ENCODE measurements around the gene SYT7. TPM values are rescaled to one million over a fixed set of nuclear protein-coding genes. Genes with fewer than 3 reads are reported as not detected.

The SYT7 gene
- total RNA-seq, 1 experiment from 2014 or later = 1.6 TPM

GRCh38 chr11:61610905-61611304 lies 30.0 kb upstream of the SYT7 start:
- no peak for DNase-seq (ENCODE audit: low spot score)
- in situ Hi-C loops (cut with HindIII; ENCODE audit: low sequenced_read_pairs) = no loop called here

GRCh38 chr11:61609980-61610366 lies 29.1 kb upstream of the SYT7 start:
- in situ Hi-C loops (cut with HindIII; ENCODE audit: low sequenced_read_pairs) = no loop called here

GRCh38 chr11:61609000-61609979 lies 28.4 kb upstream of the SYT7 start:
- in situ Hi-C loops (cut with HindIII; ENCODE audit: low sequenced_read_pairs) = no loop called here
- DNase-seq (ENCODE audit: low spot score) = no peak

More at GRCh38 chr11:61609980-61610366, 29.1 kb upstream of the SYT7 start:
- DNase-seq (ENCODE audit: low spot score) = no peak

GRCh38 chr11:61607920-61608599 lies 27.2 kb upstream of the SYT7 start:
- in situ Hi-C loops (cut with HindIII; ENCODE audit: low sequenced_read_pairs) = no loop called here

DNA sequence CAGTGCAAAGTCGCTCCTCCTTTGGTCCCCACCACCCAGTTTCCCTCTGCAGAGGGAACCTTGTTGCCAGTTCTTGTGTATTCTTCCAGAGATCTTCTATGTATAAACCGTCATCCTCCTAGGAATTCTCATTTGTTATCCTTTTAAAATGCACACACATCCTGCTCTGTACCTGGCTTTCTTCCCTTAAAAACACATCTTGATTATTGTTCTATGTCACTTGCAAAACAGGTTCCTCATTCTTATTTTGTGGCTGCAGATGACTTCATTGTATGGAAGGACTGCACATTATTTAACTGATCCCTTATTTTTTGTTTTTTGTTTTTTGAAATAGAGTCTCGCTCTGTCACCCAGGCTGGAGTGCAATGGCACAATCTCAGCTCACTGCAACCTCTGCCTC lies 26.6 kb upstream of the SYT7 start:
- in situ Hi-C loops (cut with HindIII; ENCODE audit: low sequenced_read_pairs) = no loop called here
- no peak for DNase-seq (ENCODE audit: low spot score)

More at GRCh38 chr11:61607920-61608599, 27.2 kb upstream of the SYT7 start:
- DNase-seq (ENCODE audit: low spot score) = no peak

DNA sequence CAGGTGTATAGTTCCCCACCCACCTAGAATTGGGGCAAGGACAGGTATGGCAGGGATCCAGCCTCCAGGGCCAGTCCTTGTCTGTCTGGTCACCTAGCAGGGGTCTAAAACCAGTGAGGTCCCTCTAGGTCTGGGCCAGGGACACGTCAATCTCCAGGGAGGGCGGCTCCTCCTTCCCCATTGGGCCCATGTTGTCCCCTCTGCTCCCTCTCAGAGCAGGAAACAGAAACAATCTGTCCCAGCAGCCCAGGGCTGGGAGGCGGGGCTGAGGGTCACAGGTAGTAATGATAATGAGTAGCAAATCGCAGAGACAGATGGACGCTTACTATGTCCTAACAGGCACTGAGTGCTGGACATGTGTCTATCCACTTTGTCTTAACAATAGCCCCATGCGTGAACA lies 22.8 kb upstream of the SYT7 start:
- no peak for DNase-seq (ENCODE audit: low spot score)
- in situ Hi-C loops (cut with HindIII; ENCODE audit: low sequenced_read_pairs) = no loop called here

DNA sequence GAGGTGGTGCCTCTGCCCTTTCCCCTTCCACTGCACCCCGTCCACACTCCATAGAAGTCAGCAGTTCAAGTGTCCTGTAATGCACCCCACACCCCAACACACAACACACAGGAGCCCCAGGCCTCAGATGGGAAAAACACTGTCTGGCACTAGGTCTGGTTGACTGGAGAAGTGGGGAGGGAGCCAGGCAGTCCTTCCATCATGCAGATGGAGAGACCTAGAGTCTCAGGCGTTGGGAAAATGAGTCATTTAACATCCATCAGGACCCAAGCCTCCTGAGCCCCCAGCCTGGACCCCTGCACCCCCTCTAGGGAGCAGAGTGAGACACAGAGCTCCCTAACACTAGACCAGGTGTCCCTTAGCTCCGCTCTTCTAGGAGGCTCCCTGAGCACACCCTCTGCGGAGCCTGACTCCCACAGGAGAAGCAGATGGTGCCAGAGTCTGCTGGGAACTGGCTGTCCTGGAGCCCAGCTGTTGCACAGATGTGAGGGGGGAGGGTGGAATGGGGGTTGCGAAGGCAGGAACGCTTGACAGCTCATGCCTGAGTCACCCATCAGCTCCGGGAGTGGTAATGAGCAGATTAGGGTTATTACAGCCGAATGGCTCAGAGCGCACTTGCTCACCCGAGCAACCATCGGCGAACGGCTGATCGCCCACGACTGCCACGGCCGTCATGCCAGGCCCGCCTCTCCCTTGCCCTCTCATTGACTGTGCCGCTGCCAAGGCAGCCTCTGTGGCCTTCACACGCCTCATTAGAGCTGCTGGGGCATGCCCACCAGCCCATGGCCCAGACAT lies 22.1 kb upstream of the SYT7 start:
- in situ Hi-C loops (cut with HindIII; ENCODE audit: low sequenced_read_pairs) = no loop called here
- no peak for DNase-seq (ENCODE audit: low spot score)

- in situ Hi-C loops (cut with HindIII; ENCODE audit: low sequenced_read_pairs) = no loop called here
Measured at GRCh38 chr11:61601512-61601911, 20.6 kb upstream of the SYT7 start.

GRCh38 chr11:61599968-61600710 lies 19.3 kb upstream of the SYT7 start:
- DNase-seq (ENCODE audit: low spot score) = no peak
- in situ Hi-C loops (cut with HindIII; ENCODE audit: low sequenced_read_pairs) = no loop called here

More at GRCh38 chr11:61601512-61601911, 20.6 kb upstream of the SYT7 start:
- no peak for DNase-seq (ENCODE audit: low spot score)

- DNase-seq (ENCODE audit: low spot score) = no peak
- in situ Hi-C loops (cut with HindIII; ENCODE audit: low sequenced_read_pairs) = no loop called here
Measured at GRCh38 chr11:61598886-61599868, 18.3 kb upstream of the SYT7 start.

DNA sequence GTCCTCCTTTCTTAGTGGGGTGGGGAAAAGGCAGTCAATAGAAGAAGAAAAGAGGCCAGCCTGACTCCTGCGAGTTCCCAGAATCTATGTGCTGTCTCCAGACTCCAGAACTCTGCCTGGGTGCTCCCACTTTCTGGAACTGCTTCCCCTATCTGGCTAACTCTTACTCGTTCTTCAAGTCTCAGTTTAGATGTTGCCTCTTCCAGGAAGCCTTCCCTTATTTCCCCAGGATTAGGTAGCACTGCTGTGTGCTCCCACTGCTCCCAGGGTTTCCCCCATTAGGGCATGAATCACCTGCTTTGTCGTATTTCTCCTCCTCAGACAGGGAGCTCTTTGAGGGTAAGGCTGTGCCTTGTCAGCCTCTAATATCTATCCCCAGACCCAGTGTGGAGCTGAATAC lies 17.5 kb upstream of the SYT7 start:
- no peak for DNase-seq (ENCODE audit: low spot score)
- in situ Hi-C loops (cut with HindIII; ENCODE audit: low sequenced_read_pairs) = no loop called here

GRCh38 chr11:61596990-61597389 lies 16.1 kb upstream of the SYT7 start:
- in situ Hi-C loops (cut with HindIII; ENCODE audit: low sequenced_read_pairs) = no loop called here
- no peak for DNase-seq (ENCODE audit: low spot score)

- in situ Hi-C loops (cut with HindIII; ENCODE audit: low sequenced_read_pairs) = no loop called here
- DNase-seq (ENCODE audit: low spot score) = no peak
Measured at GRCh38 chr11:61596542-61596941, 15.7 kb upstream of the SYT7 start.

- in situ Hi-C loops (cut with HindIII; ENCODE audit: low sequenced_read_pairs) = no loop called here
Measured at GRCh38 chr11:61594907-61595257, 14.0 kb upstream of the SYT7 start.

DNA sequence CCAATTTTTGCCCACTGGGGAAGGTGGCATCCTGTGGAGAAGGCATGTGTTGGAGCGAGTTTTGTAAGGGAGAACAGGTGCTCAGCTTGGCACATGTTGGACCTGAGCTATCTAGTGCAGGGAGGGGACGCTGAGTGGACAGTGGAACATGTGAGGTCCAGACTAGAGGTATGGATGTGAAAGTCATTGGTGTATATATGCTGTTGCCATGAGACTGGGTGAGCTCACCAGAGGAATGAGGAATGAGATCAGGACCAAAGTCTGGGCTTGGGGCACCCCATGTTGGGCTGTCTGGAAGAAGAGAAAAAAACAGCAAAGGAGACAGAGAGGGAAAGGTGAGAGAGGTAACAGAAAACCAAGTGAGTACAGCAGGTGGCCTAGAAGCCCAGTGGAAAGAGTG lies 12.3 kb upstream of the SYT7 start:
- in situ Hi-C loops (cut with HindIII; ENCODE audit: low sequenced_read_pairs) = no loop called here
- peak; percentile 44 for DNase-seq (ENCODE audit: low spot score)

More at GRCh38 chr11:61594907-61595257, 14.0 kb upstream of the SYT7 start:
- DNase-seq (ENCODE audit: low spot score) = no peak

- in situ Hi-C loops (cut with HindIII; ENCODE audit: low sequenced_read_pairs) = no loop called here
- DNase-seq (ENCODE audit: low spot score) = no peak
Measured at GRCh38 chr11:61592176-61592575, 11.3 kb upstream of the SYT7 start.

GRCh38 chr11:61589961-61590360 lies 9.1 kb upstream of the SYT7 start:
- in situ Hi-C loops (cut with HindIII; ENCODE audit: low sequenced_read_pairs) = no loop called here
- no peak for DNase-seq (ENCODE audit: low spot score)

GRCh38 chr11:61588728-61589191 lies 7.9 kb upstream of the SYT7 start:
- in situ Hi-C loops (cut with HindIII; ENCODE audit: low sequenced_read_pairs) = no loop called here
- no peak for DNase-seq (ENCODE audit: low spot score)

All from G401 (cell line).